SU-DHL-6 (cell line): Measurements from ENCODE around the gene OTC.

Experiments used
- H2AFZ ChIP-seq: fragments of 200-600 bp; sonication (generic); 2 replicates; pipeline ENCODE4 v1.6.1; 2014; ENCODE audit warnings: low read depth, mild to moderate bottlenecking, moderate library complexity, mixed read lengths, antibody characterized with exemption, low read length; ENCODE audit not compliant: severe bottlenecking
- H3F3A ChIP-seq: fragments of 200-600 bp; shearing (Covaris generic); 2 replicates; pipeline ENCODE4 v1.6.0; 2016; ENCODE audit warnings: antibody characterized with exemption, mild to moderate bottlenecking; ENCODE audit not compliant: insufficient read depth
- H3K27ac ChIP-seq: fragments of 200-600 bp; sonication (generic); 2 replicates; pipeline ENCODE4 v1.5.1; 2016; ENCODE audit warnings: low read depth, mild to moderate bottlenecking, low read length, moderate library complexity, mixed read lengths
- H3K27me3 ChIP-seq: fragments of 200-600 bp; sonication (generic), shearing (Covaris generic); 2 replicates; pipeline ENCODE4 v1.6.0; 2014; ENCODE audit warnings: mild to moderate bottlenecking, low read length
- H3K36me3 ChIP-seq: fragments of 200-600 bp; sonication (generic); 2 replicates; pipeline ENCODE4 v1.6.1; 2014; ENCODE audit warnings: mild to moderate bottlenecking, low read length, mixed read lengths
- H3K4me2 ChIP-seq: fragments of 300-600, 200-600 bp; shearing (Covaris generic), sonication (generic); 2 replicates; pipeline ENCODE4 v1.6.0; 2014; ENCODE audit warnings: low read length, low read depth, mild to moderate bottlenecking; ENCODE audit not compliant: poor library complexity, severe bottlenecking
- H3K4me3 ChIP-seq: fragments of 200-600 bp; sonication (generic); 2 replicates; pipeline ENCODE4 v1.5.1; 2014; ENCODE audit warnings: antibody characterized with exemption, low read length, mild to moderate bottlenecking, mixed read lengths; ENCODE audit not compliant: insufficient read depth, poor library complexity, severe bottlenecking
- H3K79me2 ChIP-seq: fragments of 200-600 bp; sonication (generic); 2 replicates; pipeline ENCODE4 v1.6.1; 2014; ENCODE audit warnings: mild to moderate bottlenecking, low read length, moderate library complexity; ENCODE audit not compliant: insufficient read depth
- H3K9ac ChIP-seq: fragments of 200-600 bp; sonication (generic); 2 replicates; pipeline ENCODE4 v1.7.0; 2014; ENCODE audit warnings: mild to moderate bottlenecking, low read length
- H3K9me2 ChIP-seq: fragments of 200-600 bp; sonication (generic); replicated peaks from 2 replicates; pipeline ENCODE4 v1.6.1; 2014; ENCODE audit warnings: low read length; ENCODE audit not compliant: insufficient read depth
- H3K9me3 ChIP-seq: fragments of 200-600 bp; sonication (generic); 2 replicates; pipeline ENCODE4 v1.6.1; 2014; ENCODE audit warnings: low read length, mixed read lengths; ENCODE audit not compliant: insufficient read depth
- H4K20me1 ChIP-seq: fragments of 200-600 bp; sonication (generic); 2 replicates; pipeline ENCODE4 v1.6.1; 2014; ENCODE audit warnings: low read depth, mild to moderate bottlenecking, antibody characterized with exemption, low read length, moderate library complexity, mixed read lengths
- CTCF ChIP-seq: fragments of 200-600 bp; sonication (generic); IDR thresholded peaks from one replicate; pipeline ENCODE4 v1.5.1; 2017; ENCODE audit warnings: antibody characterized with exemption, mild to moderate bottlenecking, low read length, moderate library complexity; ENCODE audit not compliant: insufficient read depth, poor library complexity, severe bottlenecking
- EZH2phosphoT487 ChIP-seq: fragments of 200-600 bp; sonication (generic), shearing (Covaris generic); conservative IDR thresholded peaks from 2 replicates; pipeline ENCODE4 v1.6.1; 2018; ENCODE audit warnings: mild to moderate bottlenecking, antibody characterized with exemption, low read length, moderate library complexity, mixed read lengths

The OTC gene

GRCh38 chrX:38315186-38315585, 37.2 kb upstream of the OTC start:
- Histone ChIP-seq H3K27me3 (no peaks in the 10 kb centered on the region), H3K36me3 (no peaks in the 10 kb centered on the region), H3K9me2 (no peaks in the 10 kb centered on the region), H2AFZ (no peak overlapping the region), H3K27ac (no peak overlapping the region), H3F3A (no peaks in the 10 kb centered on the region), H3K9me3 (no peaks in the 10 kb centered on the region), H3K79me2 (no peaks in the 10 kb centered on the region), H3K9ac (no peak overlapping the region), H3K4me3 (no peak overlapping the region), H4K20me1 (no peaks in the 10 kb centered on the region), H3K4me2 (no peak overlapping the region)
- TF ChIP-seq CTCF (no peak), EZH2phosphoT487 (no peak)

DNA sequence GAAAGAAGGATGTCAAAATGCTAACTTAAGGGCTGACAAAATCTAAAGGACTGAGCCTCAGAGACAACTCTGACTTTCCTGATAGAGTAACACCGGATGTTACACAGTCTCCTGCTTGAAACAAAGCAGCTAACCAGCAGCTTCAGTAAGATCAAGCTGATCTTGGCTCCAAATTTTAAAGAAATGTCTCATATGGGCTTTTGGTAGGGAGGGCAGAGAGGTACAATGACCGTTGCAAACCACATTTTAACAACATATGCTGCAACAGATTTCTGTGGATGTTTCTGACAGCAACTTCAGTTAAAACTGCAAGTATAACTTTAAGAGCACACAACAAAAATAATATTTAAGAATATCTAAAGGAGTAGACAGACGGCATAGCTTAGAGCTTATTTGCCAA, 34.2 kb upstream of the OTC start:
- no peaks in the 10 kb centered on the region for H3K79me2 ChIP-seq
- H2AFZ ChIP-seq = no peak overlapping the region
- H3K4me2 ChIP-seq = no peak overlapping the region
- no peaks in the 10 kb centered on the region for H3K9me3 ChIP-seq
- no peaks in the 10 kb centered on the region for H3K9me2 ChIP-seq
- H3K4me3 ChIP-seq = no peak overlapping the region
- no peak overlapping the region for H3K27ac ChIP-seq
- TF ChIP-seq CTCF = no peak
- TF ChIP-seq EZH2phosphoT487 = no peak
- H3F3A ChIP-seq = no peaks in the 10 kb centered on the region
- no peak overlapping the region for H3K9ac ChIP-seq
- no peaks in the 10 kb centered on the region for H3K27me3 ChIP-seq
- no peaks in the 10 kb centered on the region for H4K20me1 ChIP-seq
- no peaks in the 10 kb centered on the region for H3K36me3 ChIP-seq

- H3K9me2 ChIP-seq = no peaks in the 10 kb centered on the region
- H3K36me3 ChIP-seq = no peaks in the 10 kb centered on the region
- TF ChIP-seq EZH2phosphoT487 (no peak), CTCF (no peak)
- no peak overlapping the region for H3K9ac ChIP-seq
- no peak overlapping the region for H2AFZ ChIP-seq
- no peak overlapping the region for H3K4me2 ChIP-seq
- no peak overlapping the region for H3K27ac ChIP-seq
- H3K4me3 ChIP-seq = no peak overlapping the region
- no peaks in the 10 kb centered on the region for H3K79me2 ChIP-seq
- H3K27me3 ChIP-seq = no peaks in the 10 kb centered on the region
- no peaks in the 10 kb centered on the region for H3F3A ChIP-seq
- no peaks in the 10 kb centered on the region for H3K9me3 ChIP-seq
- no peaks in the 10 kb centered on the region for H4K20me1 ChIP-seq
Measured at GRCh38 chrX:38318606-38319005, 33.8 kb upstream of the OTC start.

DNA sequence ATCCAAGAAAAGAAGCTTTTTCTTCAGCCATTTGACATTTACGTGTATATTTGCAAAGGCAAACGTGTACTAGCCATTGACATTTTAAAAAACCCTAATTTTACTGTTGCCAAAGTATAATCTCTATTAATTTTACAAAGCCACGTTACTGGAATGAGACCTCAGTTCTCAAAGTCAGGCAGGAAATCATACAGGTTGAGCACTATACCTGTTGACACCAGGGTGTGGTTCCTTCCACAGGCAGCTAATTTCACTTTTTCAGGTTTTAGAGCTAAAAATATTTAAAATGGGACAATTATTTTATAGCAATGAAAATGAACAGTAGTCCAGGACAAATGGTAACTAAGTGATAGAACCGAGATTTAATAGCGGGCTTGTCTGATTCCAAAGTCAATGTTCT, 31.6 kb upstream of the OTC start:
- H3K79me2 ChIP-seq = no peaks in the 10 kb centered on the region

More for the DNA sequence above, 31.6 kb upstream of the OTC start:
- H3K9ac ChIP-seq = no peak overlapping the region
- no peak overlapping the region for H3K27ac ChIP-seq
- H3K9me3 ChIP-seq = no peaks in the 10 kb centered on the region
- H3K27me3 ChIP-seq = no peaks in the 10 kb centered on the region
- H4K20me1 ChIP-seq = no peaks in the 10 kb centered on the region
- no peaks in the 10 kb centered on the region for H3K36me3 ChIP-seq
- no peak overlapping the region for H3K4me3 ChIP-seq
- H3F3A ChIP-seq = no peaks in the 10 kb centered on the region
- no peak for TF ChIP-seq EZH2phosphoT487
- TF ChIP-seq CTCF = no peak
- no peak overlapping the region for H3K4me2 ChIP-seq
- no peaks in the 10 kb centered on the region for H3K9me2 ChIP-seq
- no peak overlapping the region for H2AFZ ChIP-seq
